Fibroblast of lung (primary cell): ENCODE measurements around the gene MKRN1. TPM values are rescaled to one million over a fixed set of nuclear protein-coding genes. Genes with fewer than 3 reads are reported as not detected.
"Not testable (repeated sequence)": the region's sequence is repeated elsewhere in the genome, so short reads cannot be mapped to it uniquely, and the experiment has no call there.

Experiments
- DNase-seq, 2 donors: peaks; one replicate each; pipeline versions ENCODE4 v3.0.0 to v3.0.0-alpha.2; 2010; ENCODE audit warnings: low read depth in 2 of 2
- H2AFZ ChIP-seq: 2 replicates; pipeline ENCODE4 v1.5.1; 2012; ENCODE audit warnings: low read length, control low read depth, inconsistent platforms
- H3K27ac ChIP-seq: 2 replicates; pipeline ENCODE4 v1.5.1; 2011; ENCODE audit warnings: low read length, control low read depth; ENCODE audit not compliant: insufficient read depth
- H3K27me3 ChIP-seq: 2 replicates; pipeline ENCODE4 v1.5.1; 2011; ENCODE audit warnings: mild to moderate bottlenecking, low read length; ENCODE audit not compliant: control insufficient read depth, insufficient read depth
- H3K36me3 ChIP-seq: 2 replicates; pipeline ENCODE4 v1.5.1; 2011; ENCODE audit warnings: low read length; ENCODE audit not compliant: control insufficient read depth, insufficient read depth
- H3K4me1 ChIP-seq: 2 replicates; pipeline ENCODE4 v1.5.1; 2011; ENCODE audit warnings: low read length; ENCODE audit not compliant: control insufficient read depth, insufficient read depth; ENCODE audit errors: extremely low read depth
- H3K4me2 ChIP-seq: 2 replicates; pipeline ENCODE4 v1.5.1; 2011; ENCODE audit warnings: low read length, control low read depth; ENCODE audit not compliant: insufficient read depth; ENCODE audit errors: extremely low read depth
- H3K4me3 ChIP-seq, 4 experiments: fragments of 200-600 bp in 1 of 4; sonication (generic) in 1 of 4; replicated peaks in 1 of 4; 2 replicates each; pipeline ENCODE4 v1.5.1; 2011 to 2016; ENCODE audit warnings: low read length in 4 of 4, low read depth in 3 of 4, mild to moderate bottlenecking in 3 of 4, control low read depth in 2 of 4, inconsistent platforms in 1 of 4, mixed read lengths in 1 of 4; ENCODE audit not compliant: insufficient read depth in 1 of 4; ENCODE audit errors: control extremely low read depth in 1 of 4
- H3K79me2 ChIP-seq: 2 replicates; pipeline ENCODE4 v1.5.1; 2012; ENCODE audit warnings: mild to moderate bottlenecking, low read length, inconsistent platforms; ENCODE audit not compliant: control insufficient read depth, insufficient read depth
- H3K9ac ChIP-seq: 2 replicates; pipeline ENCODE4 v1.5.1; 2011; ENCODE audit warnings: mild to moderate bottlenecking, low read length, control low read depth; ENCODE audit not compliant: insufficient read depth
- H3K9me3 ChIP-seq: 2 replicates; pipeline ENCODE4 v1.5.1; 2012; ENCODE audit warnings: low read depth, low read length; ENCODE audit not compliant: control insufficient read depth, insufficient read depth
- H4K20me1 ChIP-seq: 2 replicates; pipeline ENCODE4 v1.5.1; 2011; ENCODE audit warnings: low read length; ENCODE audit not compliant: control insufficient read depth, insufficient read depth; ENCODE audit errors: extremely low read depth
- EZH2 ChIP-seq: IDR thresholded peaks from 2 replicates; pipeline ENCODE4 v1.5.1; 2012; ENCODE audit warnings: low read length, control low read depth, mild to moderate bottlenecking; ENCODE audit errors: missing control alignments
- polyA plus RNA-seq, 2 donors: library from polyadenylated mRNA; depleted of rRNA in 1 of 2; stranded (reverse) in 1 of 2; unstranded in 1 of 2; fragments of >200 nt; gene quantifications; 2 replicates each; pipeline ENCODE4 v1.2.1, GENCODE V29; 2011 to 2012; ENCODE audit warnings: missing spikeins in 1 of 2
- total RNA-seq: library from RNA; depleted of rRNA; stranded (reverse); fragments of >200 nt; gene quantifications from 2 replicates; pipeline ENCODE4 v1.2.1, GENCODE V29; 2014
- TF ChIP-seq, protein P1 (sequence below), 2 donors: IDR thresholded peaks in 1 of 2; conservative IDR thresholded peaks in 1 of 2; 1 replicate in 1 of 2; 2 replicates in 1 of 2; pipeline ENCODE4 v1.5.1; 2011 to 2012; ENCODE audit warnings: low read length in 2 of 2, control low read depth in 1 of 2, inconsistent platforms in 1 of 2, low read depth in 1 of 2, mild to moderate bottlenecking in 1 of 2

MKRN1 gene
- total and polyA plus RNA-seq, 2 donors (not counting 1 experiment from before 2014, with no cell fraction given), result 63.5 to 81.9 TPM

DNA sequence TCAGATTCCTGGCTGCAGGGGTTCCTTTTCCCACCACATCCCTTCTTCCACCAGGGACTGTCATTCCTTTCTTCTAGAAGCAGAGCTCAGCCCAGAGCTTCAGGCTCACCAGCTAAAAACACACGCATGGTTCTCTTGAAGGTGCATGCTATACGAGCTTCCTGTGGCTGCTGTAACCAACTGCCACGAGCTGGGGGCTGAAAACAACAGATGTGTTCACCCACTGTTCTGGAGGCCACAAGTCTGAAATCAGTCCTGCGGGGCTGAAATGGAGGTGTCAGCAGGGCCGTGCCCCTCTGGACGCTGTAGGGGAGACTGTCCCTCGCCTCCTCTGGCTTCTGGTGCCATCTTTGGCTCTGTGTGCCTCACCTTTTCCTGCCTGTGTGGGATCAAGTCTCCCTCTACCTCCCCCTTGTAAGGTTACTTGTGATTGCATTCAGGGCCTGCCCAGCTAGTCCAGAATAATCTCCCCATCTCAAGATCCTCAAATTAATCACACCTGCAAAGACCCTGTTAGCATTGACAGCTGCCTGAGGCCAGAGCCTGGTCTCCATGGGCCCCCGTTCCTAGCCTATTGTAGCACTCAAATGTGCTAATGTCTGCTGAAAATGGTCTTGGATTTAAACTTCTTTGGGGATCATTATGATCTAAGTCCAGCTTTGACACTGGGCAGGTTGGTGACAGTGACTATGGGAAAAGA, 61.7 kb downstream of the MKRN1 start:
- Histone ChIP-seq H3K9me3 (no peaks in the 10 kb centered on the region), H4K20me1 (no peaks in the 10 kb centered on the region), H2AFZ (no peak overlapping the region), H3K27ac (no peak overlapping the region), H3K79me2 (no peaks in the 10 kb centered on the region), H3K36me3 (no peaks in the 10 kb centered on the region), H3K4me1 (no peaks in the 10 kb centered on the region), H3K27me3 (peaks cover 8% of the 10 kb centered on the region), H3K9ac (no peak overlapping the region), H3K4me2 (no peak overlapping the region), H3K4me3 (no peak overlapping the region)
- no peak for DNase-seq
- no peak for TF ChIP-seq EZH2
- TF ChIP-seq, protein P1, sequence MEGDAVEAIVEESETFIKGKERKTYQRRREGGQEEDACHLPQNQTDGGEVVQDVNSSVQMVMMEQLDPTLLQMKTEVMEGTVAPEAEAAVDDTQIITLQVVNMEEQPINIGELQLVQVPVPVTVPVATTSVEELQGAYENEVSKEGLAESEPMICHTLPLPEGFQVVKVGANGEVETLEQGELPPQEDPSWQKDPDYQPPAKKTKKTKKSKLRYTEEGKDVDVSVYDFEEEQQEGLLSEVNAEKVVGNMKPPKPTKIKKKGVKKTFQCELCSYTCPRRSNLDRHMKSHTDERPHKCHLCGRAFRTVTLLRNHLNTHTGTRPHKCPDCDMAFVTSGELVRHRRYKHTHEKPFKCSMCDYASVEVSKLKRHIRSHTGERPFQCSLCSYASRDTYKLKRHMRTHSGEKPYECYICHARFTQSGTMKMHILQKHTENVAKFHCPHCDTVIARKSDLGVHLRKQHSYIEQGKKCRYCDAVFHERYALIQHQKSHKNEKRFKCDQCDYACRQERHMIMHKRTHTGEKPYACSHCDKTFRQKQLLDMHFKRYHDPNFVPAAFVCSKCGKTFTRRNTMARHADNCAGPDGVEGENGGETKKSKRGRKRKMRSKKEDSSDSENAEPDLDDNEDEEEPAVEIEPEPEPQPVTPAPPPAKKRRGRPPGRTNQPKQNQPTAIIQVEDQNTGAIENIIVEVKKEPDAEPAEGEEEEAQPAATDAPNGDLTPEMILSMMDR (conservative IDR thresholded peaks at IDR 0.05 in 1 of 2, IDR thresholded peaks at IDR 0.05 in 1 of 2; ENCODE audit: low read depth in 1 of 2, low read length in 2 of 2), result no peak

DNA sequence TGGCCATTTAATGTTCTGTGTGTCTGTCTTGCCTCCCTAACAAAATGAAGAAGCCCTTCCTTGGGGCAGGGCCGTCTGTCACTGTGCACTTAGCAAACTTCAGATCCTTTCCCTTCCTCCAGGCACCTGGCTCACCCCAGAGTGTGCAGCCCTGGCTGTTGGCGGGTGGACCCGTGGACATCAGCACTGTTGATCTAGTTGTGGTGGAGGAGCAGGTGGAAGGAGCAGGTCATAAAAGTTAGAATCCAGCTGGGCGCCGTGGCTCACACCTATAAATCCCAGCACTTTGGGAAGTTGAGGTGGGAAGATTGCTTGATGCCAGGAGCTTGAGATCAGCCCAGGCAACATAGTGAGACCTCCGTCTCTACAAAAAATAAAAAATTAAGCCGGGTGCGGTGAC, 62.7 kb downstream of the MKRN1 start:
- Histone ChIP-seq H3K27me3 (peaks cover 8% of the 10 kb centered on the region), H3K9me3 (no peaks in the 10 kb centered on the region), H2AFZ (no peak overlapping the region), H3K4me3 (no peak overlapping the region), H3K9ac (no peak overlapping the region), H3K4me1 (no peaks in the 10 kb centered on the region), H3K36me3 (no peaks in the 10 kb centered on the region), H3K4me2 (no peak overlapping the region), H3K27ac (no peak overlapping the region), H3K79me2 (no peaks in the 10 kb centered on the region), H4K20me1 (no peaks in the 10 kb centered on the region)
- TF ChIP-seq, protein P1 (conservative IDR thresholded peaks at IDR 0.05 in 1 of 2, IDR thresholded peaks at IDR 0.05 in 1 of 2; ENCODE audit: low read depth in 1 of 2, low read length in 2 of 2), result no peak
- no peak for TF ChIP-seq EZH2
- DNase-seq, result no peak

DNA sequence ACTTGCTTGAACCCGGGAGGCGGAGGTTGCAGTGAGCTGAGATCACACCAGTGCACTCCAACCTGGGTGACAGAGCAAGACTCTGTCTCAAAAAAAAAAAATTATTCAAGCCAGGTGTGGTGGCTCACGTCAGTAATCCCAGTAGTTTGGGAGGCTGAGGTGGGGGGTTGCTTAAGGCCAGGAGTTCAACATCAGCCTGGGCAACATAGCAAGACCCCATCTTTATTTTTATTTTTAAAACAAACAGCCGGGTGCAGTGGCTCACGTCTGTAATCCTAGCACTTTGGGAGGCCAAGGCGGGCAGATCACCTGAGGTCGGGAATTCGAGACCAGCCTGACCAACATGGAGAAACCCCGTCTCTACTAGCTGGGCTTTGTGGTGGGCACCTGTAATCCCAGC, 63.5 kb downstream of the MKRN1 start:
- not testable (repeated sequence) for DNase-seq, H3K9ac ChIP-seq, H3K4me3 ChIP-seq, H4K20me1 ChIP-seq, H3K79me2 ChIP-seq, H3K27ac ChIP-seq, H3K27me3 ChIP-seq, H3K9me3 ChIP-seq, H2AFZ ChIP-seq, H3K4me2 ChIP-seq, H3K4me1 ChIP-seq, H3K36me3 ChIP-seq
